Stomach (tissue), 9 donors: ENCODE results near the gene FOXS1. TPM values are rescaled to one million over a fixed set of nuclear protein-coding genes. Genes with fewer than 3 reads are reported as not detected.

Experiments
- DNase-seq, 2 donors: peaks; one replicate each; pipeline versions ENCODE4 v3.0.0 to v3.0.0-alpha.2; 2013 to 2019
- H3K27ac ChIP-seq, 5 donors: fragments of 200-600 bp in 4 of 5; sonication (generic) in 4 of 5; one replicate each; pipeline ENCODE4 v1.5.1; 2013 to 2019; ENCODE audit warnings: mild to moderate bottlenecking in 1 of 5, moderate library complexity in 1 of 5
- H3K27me3 ChIP-seq, 3 donors: fragments of 200-600 bp; sonication (generic); one replicate each; pipeline ENCODE4 v1.5.1; 2017 to 2019; ENCODE audit warnings: mixed run types in 1 of 3
- H3K36me3 ChIP-seq, 4 donors: fragments of 200-600 bp; sonication (generic); 1 replicate in 3 of 4; 2 replicates in 1 of 4; pipeline ENCODE4 v1.5.1; 2016 to 2019
- H3K4me1 ChIP-seq, 4 donors: fragments of 200-600 bp; sonication (generic); one replicate each; pipeline ENCODE4 v1.5.1; 2016 to 2019
- H3K4me3 ChIP-seq, 4 donors: fragments of 200-600 bp; sonication (generic) in 3 of 4; one replicate each; pipeline ENCODE4 v1.5.1; 2016 to 2019; ENCODE audit warnings: mild to moderate bottlenecking in 1 of 4
- H3K9me3 ChIP-seq, 4 donors: fragments of 200-600 bp; sonication (generic); one replicate each; pipeline ENCODE4 v1.5.1; 2016 to 2019
- EP300 ChIP-seq: sonication (generic); formaldehyde crosslinking; IDR thresholded peaks from one replicate; pipeline ENCODE4 v1.6.1; 2017; ENCODE audit warnings: antibody characterized with exemption
- POLR2A ChIP-seq, 4 donors: fragments of 450-650 bp; IDR thresholded peaks; one replicate each; pipeline ENCODE4 v1.6.1; 2016; ENCODE audit warnings: antibody characterized with exemption in 4 of 4, control low read depth in 2 of 4, mild to moderate bottlenecking in 1 of 4, moderate library complexity in 1 of 4
- POLR2AphosphoS5 ChIP-seq, 3 donors: sonication (generic); formaldehyde crosslinking; IDR thresholded peaks; one replicate each; pipeline ENCODE4 v1.6.1; 2016; ENCODE audit warnings: antibody characterized with exemption in 3 of 3
- WGBS, 5 donors: extraction: QIAGEN DNeasy Blood & Tissue Kit in 3 of 5; methylation state at CpG; one replicate each; pipeline versions ENCODE4 v1.1.5 to v1.1.7; 2013 to 2018; 5-methylcytosine and 5-hydroxymethylcytosine counted together
- intact Hi-C: fragments of 100-400 bp; cut with DNase I; formaldehyde crosslinking; loops from one replicate; pipeline ENCODE4 v1.15.1; 2023; ENCODE audit warnings: low total_unique reads
- polyA plus RNA-seq, 3 donors: library from polyadenylated mRNA; stranded (reverse); fragments of 200-250 nt; gene quantifications; one replicate each; pipeline ENCODE4 v1.2.3, GENCODE V29; 2013
- total RNA-seq, 5 donors: library from RNA; depleted of rRNA; stranded (reverse); fragments of >200 nt; gene quantifications; one replicate each; pipeline versions ENCODE4 v1.1.0 to v1.2.3, GENCODE V29; 2014 to 2016
- TF ChIP-seq, protein P1 (sequence below), 7 experiments: fragments of 450-650 bp in 4 of 7; fragments of 200-600 bp in 3 of 7; sonication (generic) in 3 of 7; IDR thresholded peaks; one replicate each; pipeline ENCODE4 v1.5.1; 2016 to 2019; ENCODE audit warnings: antibody characterized with exemption in 7 of 7, control low read depth in 2 of 7, mild to moderate bottlenecking in 1 of 7
- donor health status: healthy with polysubstance abuse.
- donor health status: Bipolar disorder and iron deficiency.
- donor health status: healthy.

FOXS1 gene
- total and polyA plus RNA-seq, 8 donors, result 0.43 to 1.1 (median 0.44) TPM; not detected in 5

DNA sequence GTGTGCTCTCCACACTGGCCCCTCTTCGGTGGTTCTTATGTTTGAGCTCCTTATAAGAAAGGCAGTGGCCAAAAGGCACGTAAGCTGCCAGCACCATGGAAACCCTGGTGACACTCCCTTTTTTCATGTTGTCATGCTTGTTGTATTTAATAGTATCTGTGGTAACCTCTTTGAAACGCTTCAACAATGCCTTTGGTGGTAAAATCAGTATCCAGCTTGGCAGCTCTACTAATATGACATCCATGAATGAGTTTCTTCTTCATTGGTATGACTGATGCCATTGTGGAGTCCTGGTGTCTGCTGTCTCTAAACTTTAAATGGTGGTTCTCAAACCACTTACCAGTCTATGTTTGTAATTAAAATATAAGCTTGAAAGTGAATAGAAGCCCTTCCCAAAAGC lies 36.9 kb downstream of the FOXS1 start:
- DNase-seq, result no peak
- intact Hi-C loops, result no loop called here
- WGBS, 5 donors, result 79 to 94% (median 92%) methylated on average over 3 of the region's 3 CpGs
- Histone ChIP-seq H3K36me3 (no peaks in the 10 kb centered on the region), H3K27ac (no peak overlapping the region), H3K4me3 (no peak overlapping the region), H3K4me1 (no peaks in the 10 kb centered on the region), H3K27me3 (no peaks in the 10 kb centered on the region), H3K9me3 (no peaks in the 10 kb centered on the region)
- TF ChIP-seq POLR2AphosphoS5 (IDR thresholded peaks at IDR 0.05) (no peak), POLR2A (IDR thresholded peaks at IDR 0.05) (no peak), EP300 (no peak)
- TF ChIP-seq, protein P1, sequence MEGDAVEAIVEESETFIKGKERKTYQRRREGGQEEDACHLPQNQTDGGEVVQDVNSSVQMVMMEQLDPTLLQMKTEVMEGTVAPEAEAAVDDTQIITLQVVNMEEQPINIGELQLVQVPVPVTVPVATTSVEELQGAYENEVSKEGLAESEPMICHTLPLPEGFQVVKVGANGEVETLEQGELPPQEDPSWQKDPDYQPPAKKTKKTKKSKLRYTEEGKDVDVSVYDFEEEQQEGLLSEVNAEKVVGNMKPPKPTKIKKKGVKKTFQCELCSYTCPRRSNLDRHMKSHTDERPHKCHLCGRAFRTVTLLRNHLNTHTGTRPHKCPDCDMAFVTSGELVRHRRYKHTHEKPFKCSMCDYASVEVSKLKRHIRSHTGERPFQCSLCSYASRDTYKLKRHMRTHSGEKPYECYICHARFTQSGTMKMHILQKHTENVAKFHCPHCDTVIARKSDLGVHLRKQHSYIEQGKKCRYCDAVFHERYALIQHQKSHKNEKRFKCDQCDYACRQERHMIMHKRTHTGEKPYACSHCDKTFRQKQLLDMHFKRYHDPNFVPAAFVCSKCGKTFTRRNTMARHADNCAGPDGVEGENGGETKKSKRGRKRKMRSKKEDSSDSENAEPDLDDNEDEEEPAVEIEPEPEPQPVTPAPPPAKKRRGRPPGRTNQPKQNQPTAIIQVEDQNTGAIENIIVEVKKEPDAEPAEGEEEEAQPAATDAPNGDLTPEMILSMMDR (IDR thresholded peaks at IDR 0.05), result no peak

GRCh38 chr20:31806564-31807355 lies 38.6 kb downstream of the FOXS1 start:
- whole genome bisulfite sequencing, 5 donors, result 76 to 88% (median 85%) methylated on average over 8 of the region's 8 CpGs
- H3K27ac ChIP-seq, result no peak overlapping the region
- no peak for DNase-seq
- no peaks in the 10 kb centered on the region for H3K27me3 ChIP-seq
- peaks cover 0 to 7% (median 0%) of the 10 kb centered on the region in 4 donors for H3K36me3 ChIP-seq
- no peaks in the 10 kb centered on the region for H3K4me1 ChIP-seq
- TF ChIP-seq EP300 (no peak), POLR2AphosphoS5 (IDR thresholded peaks at IDR 0.05) (no peak), POLR2A (IDR thresholded peaks at IDR 0.05) (no peak)
- TF ChIP-seq, protein P1 (IDR thresholded peaks at IDR 0.05), result no peak
- H3K4me3 ChIP-seq, result no peak overlapping the region
- intact Hi-C loops, result no loop called here
- H3K9me3 ChIP-seq, result no peaks in the 10 kb centered on the region

GRCh38 chr20:31803552-31804291 lies 41.7 kb downstream of the FOXS1 start:
- no peaks in the 10 kb centered on the region for H3K27me3 ChIP-seq
- no peak overlapping the region for H3K4me3 ChIP-seq
- WGBS, 5 donors, result 87 to 92% (median 90%) methylated on average over 7 of the region's 7 CpGs
- intact Hi-C loops, result no loop called here
- TF ChIP-seq POLR2AphosphoS5 (IDR thresholded peaks at IDR 0.05), result no peak
- TF ChIP-seq EP300, result no peak
- TF ChIP-seq, protein P1 (IDR thresholded peaks at IDR 0.05), result no peak
- TF ChIP-seq POLR2A (IDR thresholded peaks at IDR 0.05), result no peak
- DNase-seq, result no peak
- H3K36me3 ChIP-seq, result peaks cover 0 to 11% (median 0%) of the 10 kb centered on the region in 4 donors
- H3K4me1 ChIP-seq, result no peaks in the 10 kb centered on the region
- H3K27ac ChIP-seq, result no peak overlapping the region
- H3K9me3 ChIP-seq, result no peaks in the 10 kb centered on the region

- 30 to 73% (median 40%) methylated on average over 7 of the region's 7 CpGs for WGBS, 5 donors
- TF ChIP-seq, protein P1 (IDR thresholded peaks at IDR 0.05), result no peak
- no peak for TF ChIP-seq POLR2A (IDR thresholded peaks at IDR 0.05)
- no peak for TF ChIP-seq POLR2AphosphoS5 (IDR thresholded peaks at IDR 0.05)
- no peak for TF ChIP-seq EP300
- H3K4me1 ChIP-seq, result no peaks in the 10 kb centered on the region
Observed at GRCh38 chr20:31801508-31801907, 43.9 kb downstream of the FOXS1 start.

More at GRCh38 chr20:31801508-31801907, 43.9 kb downstream of the FOXS1 start:
- H3K36me3 ChIP-seq, result peaks cover 0 to 21% (median 0%) of the 10 kb centered on the region in 4 donors
- DNase-seq, result peak in 1 of 2 donors; percentile 54
- no peaks in the 10 kb centered on the region for H3K27me3 ChIP-seq
- no peak overlapping the region for H3K27ac ChIP-seq
- intact Hi-C loops, result no loop called here
- no peak overlapping the region for H3K4me3 ChIP-seq
- no peaks in the 10 kb centered on the region for H3K9me3 ChIP-seq
